HG03103 (cell line): ENCODE results near the gene GSG1L.
"Not testable (repeated sequence)": the region's sequence is repeated elsewhere in the genome, so short reads cannot be mapped to it uniquely, and the experiment has no call there.

Experiments
- ATAC-seq: cut with Tn5 transposase; IDR thresholded peaks from one replicate; pipeline ENCODE4 v1.9.1; 2021; ENCODE audit warnings: low read depth; ENCODE audit not compliant: unreplicated experiment

The GSG1L gene

GRCh38 chr16:27960619-27961295, 102.8 kb downstream of the GSG1L start:
- no peak for ATAC-seq

DNA sequence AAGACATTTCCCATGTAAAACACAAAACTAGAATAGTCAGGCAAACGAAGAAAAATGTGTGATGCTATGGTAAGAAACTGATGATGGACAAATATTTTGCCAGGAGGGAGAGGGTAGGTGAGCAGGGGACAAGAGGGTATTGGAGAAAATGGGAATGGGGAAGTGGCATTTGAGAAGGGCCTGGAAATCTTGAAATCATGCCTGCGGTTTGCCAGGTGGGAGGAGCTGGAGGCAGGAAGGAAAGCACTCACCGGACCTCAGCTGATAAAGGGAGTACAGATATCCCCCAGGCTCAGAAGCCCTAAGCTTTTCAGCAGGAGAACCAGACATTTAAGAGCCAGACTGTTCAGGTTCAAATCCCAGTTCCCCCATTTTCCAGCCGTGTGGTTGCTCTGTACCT, 103.6 kb downstream of the GSG1L start:
- ATAC-seq, result no peak

DNA sequence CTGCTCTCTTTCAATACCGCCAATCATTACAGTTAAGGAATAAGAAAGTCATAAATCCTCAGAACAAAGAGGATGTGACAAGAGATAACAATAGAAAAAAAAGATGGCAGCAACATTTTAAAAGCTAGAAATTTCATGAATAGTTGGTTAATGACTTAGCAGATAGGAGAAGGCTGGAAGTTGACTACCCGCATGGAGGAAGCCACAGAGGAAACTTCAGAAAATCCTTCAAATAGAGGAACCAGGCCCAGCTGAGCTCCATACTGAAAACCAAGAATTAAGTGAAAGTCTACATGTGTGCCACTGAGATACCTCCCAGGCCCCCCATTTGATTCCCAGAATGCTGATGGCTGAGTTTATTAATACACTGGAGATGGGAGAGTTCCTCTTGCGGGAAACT, 109.3 kb downstream of the GSG1L start:
- no peak for ATAC-seq

DNA sequence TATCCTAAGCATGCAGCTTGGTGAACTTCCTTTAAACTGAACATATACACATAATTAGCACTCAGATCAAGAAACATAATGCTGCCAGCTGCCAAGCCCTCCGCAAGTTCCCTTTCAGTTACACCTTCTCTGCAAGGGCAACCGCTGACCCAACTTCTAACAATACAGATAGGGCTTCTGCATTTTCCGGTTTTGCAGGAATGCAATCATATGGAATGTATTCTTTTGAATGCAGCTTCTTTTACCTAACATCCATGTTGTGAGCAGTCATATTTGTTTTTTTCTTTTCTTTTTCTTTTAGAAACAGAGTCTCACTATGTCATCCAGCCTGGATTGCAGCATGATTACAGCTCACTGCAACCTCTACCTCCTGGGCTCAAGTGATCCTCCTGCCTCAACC, 110.7 kb downstream of the GSG1L start:
- ATAC-seq, result no peak

DNA sequence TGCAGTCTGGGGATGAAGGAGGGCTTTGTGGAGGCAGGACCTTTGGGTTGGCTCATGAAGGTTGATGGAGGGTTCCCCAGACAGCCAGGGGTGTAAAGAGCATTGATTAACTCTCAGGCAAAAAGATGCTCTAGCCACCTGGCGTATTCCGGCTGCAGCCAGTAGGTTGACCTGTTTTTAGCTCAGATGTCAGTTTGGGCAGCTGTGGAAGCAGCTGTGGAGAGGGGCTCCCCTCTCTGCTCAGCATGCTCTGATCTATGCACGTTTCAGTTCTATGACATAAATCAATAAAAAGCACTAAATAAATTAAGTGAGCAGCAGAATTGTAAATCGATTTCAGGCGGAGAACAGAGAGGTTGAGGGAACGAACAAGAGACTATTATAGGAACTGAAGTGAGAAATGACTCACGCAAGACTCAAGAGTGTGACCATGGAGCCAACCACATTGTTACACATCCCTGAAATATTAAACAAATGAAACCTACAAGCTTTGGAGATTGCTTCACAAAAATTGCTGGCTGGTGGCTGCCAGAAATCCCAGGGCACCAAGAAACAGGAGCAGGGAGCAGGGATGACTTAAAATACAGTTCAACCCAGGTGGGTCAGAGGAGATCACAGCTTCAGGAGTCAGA, 111.9 kb downstream of the GSG1L start:
- no peak for ATAC-seq

- no peak for ATAC-seq
These were observed 113.2 kb downstream of the GSG1L start for GRCh38 chr16:27950206-27950887.

- no peak for ATAC-seq
These were observed 115.8 kb downstream of the GSG1L start for GRCh38 chr16:27947696-27948095.

- no peak for ATAC-seq
These were observed 118.1 kb downstream of the GSG1L start for GRCh38 chr16:27945233-27945973.

GRCh38 chr16:27943766-27944165, 119.7 kb downstream of the GSG1L start:
- no peak for ATAC-seq

DNA sequence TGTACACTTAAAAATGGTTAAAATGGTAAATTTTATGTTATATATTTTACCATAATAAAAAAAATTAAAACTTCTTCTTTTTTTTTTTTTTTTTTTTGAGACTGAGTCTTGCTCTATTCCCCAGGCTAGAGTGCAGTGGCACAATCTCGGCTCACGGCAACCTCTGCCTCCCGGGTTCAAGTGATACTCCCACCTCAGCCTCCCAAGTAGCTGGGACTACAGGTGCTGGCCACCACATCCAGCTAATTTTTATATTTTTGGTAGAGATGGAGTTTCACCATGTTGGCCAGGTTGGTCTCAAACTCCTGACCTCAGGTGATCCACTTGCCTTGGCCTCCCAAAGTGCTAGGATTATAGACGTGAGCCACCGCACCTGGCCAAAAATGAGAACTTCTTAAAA, 121.4 kb downstream of the GSG1L start:
- ATAC-seq, result not testable (repeated sequence)

DNA sequence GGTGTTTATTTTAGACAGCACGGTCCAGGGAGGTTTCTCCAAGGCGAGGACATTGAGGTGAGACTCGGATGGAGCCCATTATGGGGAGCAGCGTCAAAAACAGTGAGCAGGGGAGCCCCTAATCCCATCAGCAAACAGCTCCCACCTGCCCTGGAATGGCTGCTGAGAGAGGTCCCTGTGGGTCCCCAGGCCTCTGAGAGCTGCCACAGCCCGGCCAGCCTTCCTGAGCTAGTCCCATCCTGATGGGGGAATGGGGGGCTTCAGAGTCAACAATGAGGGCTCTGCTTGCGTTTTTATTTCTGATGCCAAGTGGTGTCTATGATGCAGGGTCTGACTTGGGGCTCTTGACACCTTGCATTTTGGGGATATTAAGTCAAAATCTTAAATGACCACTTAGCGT, 128.4 kb downstream of the GSG1L start:
- ATAC-seq, result no peak

GRCh38 chr16:27932542-27933135, 130.9 kb downstream of the GSG1L start:
- ATAC-seq, result no peak

- ATAC-seq, result no peak
These were observed 133.7 kb downstream of the GSG1L start for GRCh38 chr16:27929818-27930217.

DNA sequence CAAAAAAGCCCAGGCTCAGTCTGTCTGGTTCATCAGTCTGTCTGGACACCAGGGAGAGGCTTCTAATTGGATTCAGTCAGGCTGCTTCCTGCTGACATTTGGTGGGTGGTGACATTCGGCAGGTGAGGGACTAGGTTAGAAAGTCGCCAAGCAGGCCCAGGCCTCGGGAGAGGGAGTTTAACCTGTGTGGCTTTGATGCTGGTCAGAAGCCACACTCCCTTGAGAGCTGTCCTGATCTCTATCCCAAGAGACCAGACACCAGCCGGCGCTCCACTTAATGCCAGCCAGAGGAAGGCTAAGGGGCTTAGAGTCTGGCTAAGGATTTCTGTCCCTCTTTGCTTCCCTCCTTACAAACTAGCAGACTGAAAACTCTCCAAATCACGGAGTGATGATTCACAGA, 135.0 kb downstream of the GSG1L start:
- ATAC-seq, result no peak

- no peak for ATAC-seq
These were observed 136.1 kb downstream of the GSG1L start for GRCh38 chr16:27927266-27927901.

DNA sequence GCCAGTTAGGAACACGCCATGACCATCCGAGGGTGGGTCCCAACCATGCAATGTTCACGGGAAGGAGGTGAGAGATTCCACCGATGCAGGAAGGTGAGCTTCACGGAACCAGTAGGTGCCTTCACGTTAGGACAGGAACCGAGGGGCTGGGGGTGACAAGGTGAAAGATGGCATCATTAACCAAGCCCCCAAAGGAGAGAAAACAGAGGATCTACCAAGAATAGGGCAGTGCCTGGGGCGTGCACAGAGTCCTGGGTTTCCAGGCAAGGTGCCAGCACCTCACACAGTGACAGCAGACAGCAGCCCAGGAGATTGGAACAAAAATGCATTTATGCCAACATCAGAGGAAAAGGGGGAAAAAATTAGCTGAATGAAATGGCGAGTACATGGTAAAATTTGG, 137.9 kb downstream of the GSG1L start:
- no peak for ATAC-seq

- ATAC-seq, result no peak
These were observed 138.9 kb downstream of the GSG1L start for GRCh38 chr16:27924411-27925118.

GRCh38 chr16:27923751-27924150, 139.8 kb downstream of the GSG1L start:
- no peak for ATAC-seq

DNA sequence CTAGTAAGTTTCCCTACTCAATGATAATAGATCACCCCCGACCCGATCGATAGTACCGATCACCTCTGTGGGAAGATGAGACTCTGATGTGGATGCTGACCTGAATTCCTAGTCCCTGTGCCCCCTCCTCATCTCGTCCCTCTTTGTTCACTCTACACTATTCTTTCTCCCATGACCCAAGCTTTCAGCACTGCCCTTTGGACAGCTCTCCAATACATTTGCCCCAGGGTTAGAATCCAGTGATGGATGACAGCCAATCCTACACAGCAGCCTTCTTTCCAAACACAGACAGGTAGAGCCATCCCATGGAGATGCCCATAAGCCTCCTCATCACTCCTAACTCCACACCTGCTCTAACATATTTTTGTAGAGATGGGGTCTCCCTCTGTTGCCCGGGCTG, 141.1 kb downstream of the GSG1L start:
- no peak for ATAC-seq

- no peak for ATAC-seq
These were observed 142.4 kb downstream of the GSG1L start for GRCh38 chr16:27921134-27921533.
